Panc1 (cell line): Measurements from ENCODE around the gene FYB2. TPM values are rescaled to one million over a fixed set of nuclear protein-coding genes. Genes with fewer than 3 reads are reported as not detected.
A peak's percentile ranks its signal among the peaks of the same experiment; 100 is the strongest.

Source experiments
- ATAC-seq: fragments of 200-7000 bp; cut with Tn5 transposase; 2 replicates; pipeline ENCODE4 v1.9.1; 2020; ENCODE audit warnings: mild to moderate bottlenecking, moderate library complexity
- BruUV-seq: library from RNA; stranded (reverse); fragments of 400-500 nt; replicated peaks from 2 replicates; lab custom pipeline; 2021; lab: Mats Ljungman, UMichigan
- CTCF ChIA-PET: fragments of 300-600 bp; sonication (Branson Sonifier 250); formaldehyde crosslinking; loops from one replicate; lab custom pipeline; 2022; ENCODE audit warnings: antibody characterized with exemption; lab: Charles Lee
- POLR2A ChIA-PET: fragments of 300-600 bp; sonication (Branson Sonifier 250); formaldehyde crosslinking; loops from one replicate; lab custom pipeline; 2022; ENCODE audit warnings: antibody characterized with exemption; lab: Charles Lee
- DNase-seq: peaks from one replicate; pipeline ENCODE4 v3.0.0-alpha.2; 2010; ENCODE audit warnings: low read depth, low spot score
- H3K27ac ChIP-seq: 2 replicates; pipeline ENCODE4 v1.5.1; 2011; ENCODE audit warnings: mild to moderate bottlenecking, low read length, inconsistent platforms
- H3K27me3 ChIP-seq: fragments of 200-500 bp; sonication (Bioruptor generic); 2 replicates; pipeline ENCODE4 v1.6.0; 2014; ENCODE audit warnings: low read length, inconsistent platforms; ENCODE audit not compliant: control insufficient read depth, insufficient read depth
- H3K36me3 ChIP-seq: fragments of 200-500 bp; sonication (Bioruptor generic); 2 replicates; pipeline ENCODE4 v1.5.1; 2014; ENCODE audit warnings: inconsistent platforms, mild to moderate bottlenecking, low read length, moderate library complexity; ENCODE audit not compliant: control insufficient read depth, insufficient read depth
- H3K4me1 ChIP-seq: 2 replicates; pipeline ENCODE4 v1.5.1; 2011; ENCODE audit warnings: inconsistent platforms, mild to moderate bottlenecking, low read length, moderate library complexity; ENCODE audit not compliant: control insufficient read depth, insufficient read depth
- H3K4me3 ChIP-seq, 2 experiments: 2 replicates each; pipeline ENCODE4 v1.5.1; 2011 to 2012; ENCODE audit warnings: low read depth in 2 of 2, low read length in 2 of 2, mild to moderate bottlenecking in 2 of 2, inconsistent platforms in 1 of 2, moderate library complexity in 1 of 2
- H3K9me3 ChIP-seq: fragments of 200-500 bp; sonication (Bioruptor generic); 2 replicates; pipeline ENCODE4 v1.5.1; 2014; ENCODE audit warnings: low read depth, mild to moderate bottlenecking, inconsistent platforms, low read length, moderate library complexity; ENCODE audit not compliant: control insufficient read depth, insufficient read depth
- POLR2AphosphoS5 ChIP-seq: IDR thresholded peaks from 2 replicates; pipeline ENCODE4 v1.6.1; 2012; ENCODE audit warnings: mild to moderate bottlenecking, low read depth, low read length, moderate library complexity
- SIN3A ChIP-seq: IDR thresholded peaks from 2 replicates; pipeline ENCODE4 v1.6.1; 2012; ENCODE audit warnings: low read depth, mild to moderate bottlenecking, low read length, moderate library complexity, borderline replicate concordance; ENCODE audit not compliant: insufficient read depth
- TCF7L2 ChIP-seq: IDR thresholded peaks from 2 replicates; pipeline ENCODE4 v1.6.1; 2011; ENCODE audit warnings: mild to moderate bottlenecking, low read depth, low read length, inconsistent platforms
- in situ Hi-C: cut with HindIII; loops from 2 replicates; pipeline ENCODE4 v1.10.0; 2016; ENCODE audit warnings: low sequenced_read_pairs, low pct_unique_long_range_greater_than_20kb
- intact Hi-C: fragments of 100-400 bp; cut with micrococcal nuclease; formaldehyde crosslinking; loops from one replicate; pipeline ENCODE4 v1.10.0; 2022; ENCODE audit not compliant: unreplicated experiment
- total RNA-seq: library from RNA; stranded (reverse); gene quantifications from one replicate; pipeline ENCODE4 v1.2.1, GENCODE V29; 2021; ENCODE audit not compliant: unreplicated experiment
- TF ChIP-seq, protein P1 (sequence below): fragments of 450-650 bp; IDR thresholded peaks from 2 replicates; pipeline ENCODE4 v1.5.1; 2017; ENCODE audit warnings: mild to moderate bottlenecking
- TF ChIP-seq, protein P2 (sequence below), 2 experiments: IDR thresholded peaks; 2 replicates each; pipeline ENCODE4 v1.6.1; 2011 to 2012; ENCODE audit warnings: low read depth in 2 of 2, control low read depth in 1 of 2, low read length in 1 of 2, mild to moderate bottlenecking in 1 of 2, moderate library complexity in 1 of 2; ENCODE audit not compliant: insufficient read depth in 1 of 2

The FYB2 gene
- total RNA-seq, 1 experiment from 2014 or later, result 0.49 TPM

DNA sequence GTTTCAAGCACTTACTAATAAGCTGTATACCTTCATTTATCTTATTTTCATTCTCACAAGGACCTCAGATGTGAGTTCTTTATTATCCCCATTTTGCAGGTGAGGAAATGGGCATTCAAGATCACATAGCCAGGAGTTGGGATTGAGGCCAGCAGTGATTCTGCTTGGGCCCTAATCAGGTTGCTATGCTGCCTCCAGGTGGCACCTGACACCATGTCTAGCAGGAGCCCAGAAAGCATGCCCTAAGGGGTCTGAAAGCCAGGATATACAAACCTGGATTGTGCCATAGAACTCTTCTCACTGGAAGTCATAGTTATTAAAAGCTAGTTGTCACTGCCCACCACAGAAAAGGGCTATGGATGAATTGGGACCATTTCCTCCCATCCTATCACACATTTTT lies 61.1 kb downstream of the FYB2 start:
- intact Hi-C loops, result no loop called here
- CTCF ChIA-PET, result interaction anchor here (0.6 kb wide), 1 partner anchor 1446 kb away, joined by 3 read pairs; no protein-coding TSS in a partner anchor
- Histone ChIP-seq H3K27me3 (peaks cover 4% of the 10 kb centered on the region; the same call in 1 of the 2 replicates), H3K27ac (no peak overlapping the region), H3K4me3 (no peak overlapping the region), H3K36me3 (no peaks in the 10 kb centered on the region), H3K9me3 (no peaks in the 10 kb centered on the region), H3K4me1 (no peaks in the 10 kb centered on the region)
- POLR2A ChIA-PET, result no interaction called here
- BruUV-seq, result no TSS peak
- in situ Hi-C loops, result no loop called here
- TF ChIP-seq, protein P1, sequence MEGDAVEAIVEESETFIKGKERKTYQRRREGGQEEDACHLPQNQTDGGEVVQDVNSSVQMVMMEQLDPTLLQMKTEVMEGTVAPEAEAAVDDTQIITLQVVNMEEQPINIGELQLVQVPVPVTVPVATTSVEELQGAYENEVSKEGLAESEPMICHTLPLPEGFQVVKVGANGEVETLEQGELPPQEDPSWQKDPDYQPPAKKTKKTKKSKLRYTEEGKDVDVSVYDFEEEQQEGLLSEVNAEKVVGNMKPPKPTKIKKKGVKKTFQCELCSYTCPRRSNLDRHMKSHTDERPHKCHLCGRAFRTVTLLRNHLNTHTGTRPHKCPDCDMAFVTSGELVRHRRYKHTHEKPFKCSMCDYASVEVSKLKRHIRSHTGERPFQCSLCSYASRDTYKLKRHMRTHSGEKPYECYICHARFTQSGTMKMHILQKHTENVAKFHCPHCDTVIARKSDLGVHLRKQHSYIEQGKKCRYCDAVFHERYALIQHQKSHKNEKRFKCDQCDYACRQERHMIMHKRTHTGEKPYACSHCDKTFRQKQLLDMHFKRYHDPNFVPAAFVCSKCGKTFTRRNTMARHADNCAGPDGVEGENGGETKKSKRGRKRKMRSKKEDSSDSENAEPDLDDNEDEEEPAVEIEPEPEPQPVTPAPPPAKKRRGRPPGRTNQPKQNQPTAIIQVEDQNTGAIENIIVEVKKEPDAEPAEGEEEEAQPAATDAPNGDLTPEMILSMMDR, result peak; percentile 37
- TF ChIP-seq, protein P2, sequence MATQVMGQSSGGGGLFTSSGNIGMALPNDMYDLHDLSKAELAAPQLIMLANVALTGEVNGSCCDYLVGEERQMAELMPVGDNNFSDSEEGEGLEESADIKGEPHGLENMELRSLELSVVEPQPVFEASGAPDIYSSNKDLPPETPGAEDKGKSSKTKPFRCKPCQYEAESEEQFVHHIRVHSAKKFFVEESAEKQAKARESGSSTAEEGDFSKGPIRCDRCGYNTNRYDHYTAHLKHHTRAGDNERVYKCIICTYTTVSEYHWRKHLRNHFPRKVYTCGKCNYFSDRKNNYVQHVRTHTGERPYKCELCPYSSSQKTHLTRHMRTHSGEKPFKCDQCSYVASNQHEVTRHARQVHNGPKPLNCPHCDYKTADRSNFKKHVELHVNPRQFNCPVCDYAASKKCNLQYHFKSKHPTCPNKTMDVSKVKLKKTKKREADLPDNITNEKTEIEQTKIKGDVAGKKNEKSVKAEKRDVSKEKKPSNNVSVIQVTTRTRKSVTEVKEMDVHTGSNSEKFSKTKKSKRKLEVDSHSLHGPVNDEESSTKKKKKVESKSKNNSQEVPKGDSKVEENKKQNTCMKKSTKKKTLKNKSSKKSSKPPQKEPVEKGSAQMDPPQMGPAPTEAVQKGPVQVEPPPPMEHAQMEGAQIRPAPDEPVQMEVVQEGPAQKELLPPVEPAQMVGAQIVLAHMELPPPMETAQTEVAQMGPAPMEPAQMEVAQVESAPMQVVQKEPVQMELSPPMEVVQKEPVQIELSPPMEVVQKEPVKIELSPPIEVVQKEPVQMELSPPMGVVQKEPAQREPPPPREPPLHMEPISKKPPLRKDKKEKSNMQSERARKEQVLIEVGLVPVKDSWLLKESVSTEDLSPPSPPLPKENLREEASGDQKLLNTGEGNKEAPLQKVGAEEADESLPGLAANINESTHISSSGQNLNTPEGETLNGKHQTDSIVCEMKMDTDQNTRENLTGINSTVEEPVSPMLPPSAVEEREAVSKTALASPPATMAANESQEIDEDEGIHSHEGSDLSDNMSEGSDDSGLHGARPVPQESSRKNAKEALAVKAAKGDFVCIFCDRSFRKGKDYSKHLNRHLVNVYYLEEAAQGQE (IDR thresholded peaks at IDR 0.05; ENCODE audit: insufficient read depth in 1 of 2, low read depth in 2 of 2, low read length in 1 of 2), result no peak
- TF ChIP-seq POLR2AphosphoS5, result no peak
- no peak for TF ChIP-seq SIN3A
- no peak for TF ChIP-seq TCF7L2
- no peak; the same call in 1 of the 2 replicates for ATAC-seq
- DNase-seq, result no peak

DNA sequence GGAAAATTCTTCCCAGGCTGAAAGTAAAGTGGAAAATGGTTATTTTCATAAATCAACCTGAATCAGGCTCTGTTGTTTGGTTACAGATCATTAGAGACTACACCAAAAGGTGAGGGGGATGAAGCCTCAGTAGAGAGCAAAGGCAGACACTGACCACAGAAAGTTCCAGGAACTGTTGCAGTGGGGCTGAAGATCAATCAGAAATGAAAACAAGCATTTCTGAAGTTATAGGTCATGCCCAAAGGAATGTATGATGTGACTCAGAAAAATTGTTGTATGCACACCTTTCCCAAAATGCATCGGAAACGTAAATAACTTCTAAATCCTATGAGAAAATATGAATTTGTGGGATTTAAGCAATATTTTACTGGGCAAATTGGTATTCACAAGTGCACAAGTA lies 63.3 kb downstream of the FYB2 start:
- no peak for ATAC-seq
- DNase-seq, result no peak
- no peak for TF ChIP-seq SIN3A
- no peak for TF ChIP-seq POLR2AphosphoS5
- TF ChIP-seq, protein P1, result no peak
- TF ChIP-seq TCF7L2, result no peak
- TF ChIP-seq, protein P2 (IDR thresholded peaks at IDR 0.05; ENCODE audit: insufficient read depth in 1 of 2, low read depth in 2 of 2, low read length in 1 of 2), result no peak
- in situ Hi-C loops (no loop called here), intact Hi-C loops (no loop called here)
- Histone ChIP-seq H3K4me3 (no peak overlapping the region), H3K27me3 (peaks cover 4% of the 10 kb centered on the region; the same call in 1 of the 2 replicates), H3K4me1 (no peaks in the 10 kb centered on the region), H3K27ac (no peak overlapping the region), H3K9me3 (no peaks in the 10 kb centered on the region), H3K36me3 (no peaks in the 10 kb centered on the region)
- no TSS peak for BruUV-seq
- ChIA-PET POLR2A (no interaction called here), CTCF (no interaction called here)
